PC-3 (cell line): ENCODE results near the gene RNASE9.

ENCODE experiments used
- CTCF ChIP-seq: fragments of 300-600 bp; sonication (generic); conservative IDR thresholded peaks from 2 replicates; pipeline ENCODE4 v1.5.1; 2017; ENCODE audit warnings: antibody characterized with exemption, low read depth, mild to moderate bottlenecking, low read length
- EZH2 ChIP-seq: fragments of 300-600 bp; sonication (generic); IDR thresholded peaks from one replicate; pipeline ENCODE4 v1.6.1; 2017; ENCODE audit warnings: antibody characterized with exemption, mild to moderate bottlenecking, low read length; ENCODE audit not compliant: unreplicated experiment
- EZH2phosphoT487 ChIP-seq: fragments of 300-600 bp; sonication (generic); IDR thresholded peaks from 2 replicates; pipeline ENCODE4 v1.6.1; 2018; ENCODE audit warnings: mild to moderate bottlenecking, antibody characterized with exemption, low read length, borderline replicate concordance

DNA sequence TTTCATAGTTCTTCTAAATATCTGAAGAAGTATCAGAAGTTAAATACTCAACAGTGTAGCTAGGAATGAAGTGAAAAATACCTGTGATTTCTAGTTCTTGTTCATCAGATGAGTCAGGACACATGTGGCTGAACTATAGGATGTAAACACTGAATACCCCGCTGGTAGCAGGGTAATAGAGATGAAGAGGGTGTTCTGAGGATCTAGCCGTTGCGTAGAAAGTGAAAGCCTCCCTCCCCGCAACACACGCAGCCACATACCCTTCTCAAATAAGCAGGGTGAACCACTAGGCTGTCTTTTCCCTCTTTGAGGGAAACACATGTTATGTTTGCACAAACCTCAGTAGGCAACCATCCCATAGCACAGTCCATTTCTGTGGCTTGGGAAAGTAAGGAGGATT is 46.8 kb upstream of the RNASE9 start:
- no peak for TF ChIP-seq EZH2
- TF ChIP-seq CTCF, result no peak
- TF ChIP-seq EZH2phosphoT487, result no peak
